Gastroesophageal sphincter (tissue), 3 donors: ENCODE results near the gene ACAA1.

Experiments used
- CTCF ChIP-seq, 4 experiments: fragments of 200-600 bp in 2 of 4; fragments of 450-650 bp in 2 of 4; sonication (generic) in 1 of 4; IDR thresholded peaks; one replicate each; pipeline ENCODE4 v1.5.1; 2017 to 2019; ENCODE audit warnings: antibody characterized with exemption in 4 of 4, mild to moderate bottlenecking in 2 of 4, moderate library complexity in 2 of 4
- EP300 ChIP-seq: sonication (generic); formaldehyde crosslinking; IDR thresholded peaks from one replicate; pipeline ENCODE4 v1.6.1; 2017; ENCODE audit warnings: antibody characterized with exemption, mild to moderate bottlenecking

- no peak for TF ChIP-seq CTCF (IDR thresholded peaks at IDR 0.05)
- TF ChIP-seq EP300, result no peak
Measured at GRCh38 chr3:38127611-38128302, 9.2 kb downstream of the ACAA1 start.
